Gastroesophageal sphincter (tissue), 3 donors: ENCODE data around the gene BGN.

Experiments
- CTCF ChIP-seq, 4 experiments: fragments of 200-600 bp in 2 of 4; fragments of 450-650 bp in 2 of 4; sonication (generic) in 1 of 4; IDR thresholded peaks; one replicate each; pipeline ENCODE4 v1.5.1; 2017 to 2019; ENCODE audit warnings: antibody characterized with exemption in 4 of 4, mild to moderate bottlenecking in 2 of 4, moderate library complexity in 2 of 4
- EP300 ChIP-seq: sonication (generic); formaldehyde crosslinking; IDR thresholded peaks from one replicate; pipeline ENCODE4 v1.6.1; 2017; ENCODE audit warnings: antibody characterized with exemption, mild to moderate bottlenecking
- POLR2AphosphoS5 ChIP-seq: sonication (generic); formaldehyde crosslinking; IDR thresholded peaks from one replicate; pipeline ENCODE4 v1.6.1; 2017; ENCODE audit warnings: antibody characterized with exemption

- no peak for TF ChIP-seq POLR2AphosphoS5
- no peak for TF ChIP-seq CTCF (IDR thresholded peaks at IDR 0.05)
- TF ChIP-seq EP300 = no peak
These were observed 49.9 kb downstream of the BGN start for GRCh38 chrX:153544727-153545126.
